ENCODE data around the gene GPC3.

The GPC3 gene

GRCh38 chrX:133586443-133586842, 399.0 kb downstream of the GPC3 start:
- no peak overlapping the region for H3K27ac ChIP-seq
- no peaks in the 10 kb centered on the region; the same call in 1 of the 2 replicates for H4K20me1 ChIP-seq
- peaks cover 98% of the 10 kb centered on the region for H3K27me3 ChIP-seq
- TF ChIP-seq Cebpa-rat (IDR thresholded peaks at IDR 0.05), result no peak
- H3K9ac ChIP-seq, result no peak overlapping the region
- no peaks in the 10 kb centered on the region for H3K36me3 ChIP-seq
- no peaks in the 10 kb centered on the region for H3K4me1 ChIP-seq
- no peak overlapping the region for H3K4me3 ChIP-seq
- H3K4me2 ChIP-seq, result no peak overlapping the region
- no peaks in the 10 kb centered on the region for H3K9me3 ChIP-seq

DNA sequence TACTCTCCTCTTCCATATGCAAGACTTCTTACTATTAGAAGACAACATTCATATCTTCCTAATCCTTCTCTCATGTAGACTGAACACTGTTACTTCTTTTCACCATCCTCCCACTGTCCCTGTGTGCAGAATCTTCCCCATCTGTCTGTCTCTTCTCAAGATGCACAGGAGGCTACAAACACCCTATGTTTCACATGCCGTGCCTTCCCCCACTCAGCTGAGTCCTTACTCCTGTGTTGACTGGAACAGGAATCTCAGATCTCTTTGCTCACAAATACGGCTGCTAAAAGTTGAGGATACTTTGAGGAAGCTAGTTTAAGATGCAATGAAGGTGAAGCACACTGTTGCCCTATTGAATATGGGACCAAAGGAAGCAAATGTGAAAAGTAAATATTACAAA, 401.6 kb downstream of the GPC3 start:
- no peak overlapping the region for H3K4me3 ChIP-seq
- no peak for TF ChIP-seq Cebpa-rat (IDR thresholded peaks at IDR 0.05)
- no peak overlapping the region for H3K9ac ChIP-seq
- H3K27me3 ChIP-seq, result peaks cover 96% of the 10 kb centered on the region
- no peaks in the 10 kb centered on the region for H3K36me3 ChIP-seq
- no peaks in the 10 kb centered on the region for H4K20me1 ChIP-seq
- H3K27ac ChIP-seq, result no peak overlapping the region
- no peaks in the 10 kb centered on the region for H3K9me3 ChIP-seq
- no peaks in the 10 kb centered on the region for H3K4me1 ChIP-seq
- H3K4me2 ChIP-seq, result no peak overlapping the region

DNA sequence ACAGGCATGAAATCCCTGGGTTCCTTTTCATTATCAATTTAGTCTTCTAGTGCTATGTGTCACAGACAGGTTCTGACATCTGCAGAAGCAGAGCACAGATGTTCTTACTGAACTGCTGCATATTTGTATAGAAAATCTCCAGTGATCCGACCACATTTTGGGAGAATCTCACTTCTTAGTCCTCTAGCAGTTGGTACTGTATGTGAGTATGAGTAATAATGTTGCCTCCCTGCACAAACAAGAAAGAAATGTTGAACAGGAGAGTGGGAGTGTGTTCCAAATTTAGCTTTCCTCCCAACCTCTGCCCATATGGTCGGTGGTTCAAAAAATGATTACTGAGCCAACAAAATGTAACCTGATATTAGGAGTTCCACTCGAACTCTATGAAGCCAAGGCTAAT, 404.8 kb downstream of the GPC3 start:
- H3K4me2 ChIP-seq, result no peak overlapping the region
- TF ChIP-seq Cebpa-rat (IDR thresholded peaks at IDR 0.05), result no peak
- no peak overlapping the region for H3K4me3 ChIP-seq
- H3K4me1 ChIP-seq, result no peaks in the 10 kb centered on the region
- H3K27me3 ChIP-seq, result peaks cover 95% of the 10 kb centered on the region
- H3K36me3 ChIP-seq, result no peaks in the 10 kb centered on the region
- H3K27ac ChIP-seq, result no peak overlapping the region
- H3K9me3 ChIP-seq, result no peaks in the 10 kb centered on the region
- no peaks in the 10 kb centered on the region for H4K20me1 ChIP-seq
- H3K9ac ChIP-seq, result no peak overlapping the region

DNA sequence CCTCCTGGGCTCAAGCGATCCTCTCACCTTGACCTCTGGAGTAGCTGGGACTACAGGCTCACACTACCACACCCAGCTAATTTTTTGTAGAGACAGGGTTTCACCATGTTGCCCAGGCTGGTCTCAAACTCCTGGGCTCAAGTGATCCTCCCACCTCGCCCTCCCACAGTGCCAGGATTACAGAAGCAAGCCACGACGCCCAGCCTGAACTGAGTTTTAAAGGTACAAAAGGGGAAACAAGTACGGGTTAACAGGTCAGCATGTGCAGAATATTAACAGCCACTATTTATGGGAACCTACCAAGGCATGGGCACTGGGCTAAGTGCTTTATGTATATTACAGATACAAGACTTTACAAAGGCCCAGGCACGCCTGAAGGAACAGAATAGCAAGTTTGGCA, 405.8 kb downstream of the GPC3 start:
- Histone ChIP-seq H3K9me3 (no peaks in the 10 kb centered on the region), H4K20me1 (no peaks in the 10 kb centered on the region), H3K4me3 (no peak overlapping the region), H3K4me2 (no peak overlapping the region), H3K27ac (no peak overlapping the region), H3K9ac (no peak overlapping the region), H3K4me1 (no peaks in the 10 kb centered on the region), H3K36me3 (no peaks in the 10 kb centered on the region), H3K27me3 (peaks cover 93% of the 10 kb centered on the region)
- no peak for TF ChIP-seq Cebpa-rat (IDR thresholded peaks at IDR 0.05)

GRCh38 chrX:133576876-133577275, 408.5 kb downstream of the GPC3 start:
- no peaks in the 10 kb centered on the region for H3K4me1 ChIP-seq
- H3K4me3 ChIP-seq, result no peak overlapping the region
- TF ChIP-seq Cebpa-rat (IDR thresholded peaks at IDR 0.05), result no peak
- H3K27ac ChIP-seq, result no peak overlapping the region
- no peak overlapping the region for H3K9ac ChIP-seq
- no peaks in the 10 kb centered on the region for H4K20me1 ChIP-seq
- H3K27me3 ChIP-seq, result peaks cover 72% of the 10 kb centered on the region
- no peaks in the 10 kb centered on the region for H3K36me3 ChIP-seq
- H3K9me3 ChIP-seq, result peaks cover 5% of the 10 kb centered on the region
- no peak overlapping the region for H3K4me2 ChIP-seq

DNA sequence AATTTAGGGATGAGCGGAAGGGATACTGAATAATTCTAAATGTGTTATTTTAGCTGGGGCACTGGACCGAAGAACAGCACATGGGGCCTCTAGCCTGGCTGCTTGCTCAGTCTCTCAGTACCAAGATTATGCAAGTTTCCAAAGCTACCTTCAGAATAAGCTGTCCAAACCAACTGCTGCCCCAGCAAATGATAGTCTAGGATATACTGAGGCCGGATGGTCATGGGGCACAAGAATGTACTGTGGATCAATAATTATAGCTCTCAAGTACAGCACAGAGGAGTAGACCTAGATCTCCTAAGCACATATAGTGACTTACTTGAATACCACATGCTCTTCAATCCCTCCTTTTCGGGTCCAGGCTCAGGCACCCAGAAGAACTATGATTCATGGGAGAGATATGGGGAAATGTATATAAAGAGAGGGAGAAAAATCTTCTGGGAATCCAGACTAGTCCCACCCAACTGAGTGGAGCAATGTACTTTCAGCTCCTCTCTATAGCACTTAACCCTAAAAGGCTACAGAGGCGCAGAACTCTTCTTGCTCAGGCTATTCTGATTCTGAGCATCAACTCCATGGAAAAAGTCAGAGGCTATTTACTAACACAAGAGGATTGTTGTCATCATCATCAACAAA, 409.8 kb downstream of the GPC3 start:
- no peaks in the 10 kb centered on the region for H4K20me1 ChIP-seq
- peaks cover 5% of the 10 kb centered on the region for H3K9me3 ChIP-seq
- H3K27ac ChIP-seq, result no peak overlapping the region
- no peak for TF ChIP-seq Cebpa-rat (IDR thresholded peaks at IDR 0.05)
- H3K9ac ChIP-seq, result no peak overlapping the region
- H3K4me3 ChIP-seq, result no peak overlapping the region
- H3K27me3 ChIP-seq, result peaks cover 68% of the 10 kb centered on the region
- H3K36me3 ChIP-seq, result no peaks in the 10 kb centered on the region
- no peak overlapping the region for H3K4me2 ChIP-seq
- H3K4me1 ChIP-seq, result no peaks in the 10 kb centered on the region

- no peak overlapping the region for H3K4me2 ChIP-seq
- no peaks in the 10 kb centered on the region for H3K36me3 ChIP-seq
- H3K4me3 ChIP-seq, result no peak overlapping the region
- H3K27me3 ChIP-seq, result peaks cover 59% of the 10 kb centered on the region
- no peaks in the 10 kb centered on the region for H4K20me1 ChIP-seq
- no peak overlapping the region for H3K9ac ChIP-seq
- no peak for TF ChIP-seq Cebpa-rat (IDR thresholded peaks at IDR 0.05)
- H3K9me3 ChIP-seq, result peaks cover 5% of the 10 kb centered on the region
- no peaks in the 10 kb centered on the region for H3K4me1 ChIP-seq
- H3K27ac ChIP-seq, result no peak overlapping the region
Observed at GRCh38 chrX:133574716-133575115, 410.7 kb downstream of the GPC3 start.

DNA sequence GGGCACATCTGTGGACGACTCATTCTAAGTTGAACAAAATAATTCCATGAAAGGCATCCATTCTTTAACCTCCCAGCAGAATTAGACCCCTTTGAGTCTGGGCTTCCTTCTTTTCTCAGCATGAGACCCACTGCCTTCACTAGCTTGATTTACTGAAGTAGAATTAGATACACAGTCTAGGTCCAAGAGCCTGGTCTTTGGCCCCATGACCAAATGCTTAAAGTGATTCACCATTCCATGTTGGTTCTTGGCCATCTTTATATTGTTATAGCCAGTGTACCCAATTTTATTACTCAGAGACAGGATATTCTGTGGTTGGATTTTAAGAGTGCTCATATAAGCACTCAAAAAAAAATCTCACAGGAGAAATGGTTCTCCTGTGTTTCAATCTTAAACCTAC, 414.8 kb downstream of the GPC3 start:
- TF ChIP-seq Cebpa-rat (IDR thresholded peaks at IDR 0.05), result no peak
- Histone ChIP-seq H4K20me1 (no peaks in the 10 kb centered on the region), H3K27me3 (peaks cover 55% of the 10 kb centered on the region), H3K9me3 (peaks cover 5% of the 10 kb centered on the region), H3K4me2 (no peak overlapping the region), H3K27ac (no peak overlapping the region), H3K4me3 (no peak overlapping the region), H3K36me3 (no peaks in the 10 kb centered on the region), H3K4me1 (no peaks in the 10 kb centered on the region), H3K9ac (no peak overlapping the region)

DNA sequence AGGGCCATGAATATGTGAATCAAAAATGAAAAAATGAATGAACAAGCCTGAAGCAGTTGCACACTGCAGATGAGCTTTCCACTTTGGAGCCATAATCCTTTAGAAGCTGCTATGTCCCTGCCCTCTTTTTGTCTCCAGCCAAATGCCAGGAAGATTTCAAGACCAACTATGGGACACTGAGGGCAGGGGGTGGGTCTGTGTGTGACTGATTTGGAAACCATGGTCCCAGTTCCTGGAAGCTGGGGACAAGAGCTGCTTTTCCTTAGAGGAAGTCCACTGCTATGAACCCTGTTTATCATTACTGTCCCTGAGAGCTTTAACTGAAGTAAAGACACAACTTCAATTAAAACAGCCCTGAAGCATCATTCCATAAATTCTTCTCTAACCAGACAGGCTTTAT, 416.2 kb downstream of the GPC3 start:
- Histone ChIP-seq H3K36me3 (no peaks in the 10 kb centered on the region), H3K9ac (no peak overlapping the region), H3K4me3 (no peak overlapping the region), H3K4me2 (no peak overlapping the region), H3K9me3 (peaks cover 5% of the 10 kb centered on the region), H3K27me3 (peaks cover 59% of the 10 kb centered on the region), H3K27ac (no peak overlapping the region), H3K4me1 (no peaks in the 10 kb centered on the region), H4K20me1 (peaks cover under 1% of the 10 kb centered on the region; the same call in 1 of the 2 replicates)
- TF ChIP-seq Cebpa-rat (IDR thresholded peaks at IDR 0.05), result no peak

DNA sequence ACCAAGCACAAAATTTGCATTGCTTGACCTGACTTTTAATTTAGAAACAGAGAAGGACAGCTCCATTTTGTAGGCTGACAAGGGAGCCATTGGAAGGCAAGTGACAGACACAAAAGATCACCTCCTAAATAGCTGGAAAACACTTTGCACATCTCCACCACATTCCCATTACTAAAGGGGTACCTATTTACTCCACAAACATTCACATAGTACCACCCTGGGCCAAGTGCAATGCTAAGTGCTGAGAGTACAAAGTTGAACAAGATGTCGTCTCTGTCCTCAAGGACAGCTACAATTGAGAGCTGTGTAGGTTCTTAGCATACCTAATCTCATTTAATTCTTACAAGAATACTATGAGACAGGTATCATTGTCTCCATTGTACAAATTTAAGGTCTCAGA, 417.3 kb downstream of the GPC3 start:
- H3K9ac ChIP-seq, result no peak overlapping the region

DNA sequence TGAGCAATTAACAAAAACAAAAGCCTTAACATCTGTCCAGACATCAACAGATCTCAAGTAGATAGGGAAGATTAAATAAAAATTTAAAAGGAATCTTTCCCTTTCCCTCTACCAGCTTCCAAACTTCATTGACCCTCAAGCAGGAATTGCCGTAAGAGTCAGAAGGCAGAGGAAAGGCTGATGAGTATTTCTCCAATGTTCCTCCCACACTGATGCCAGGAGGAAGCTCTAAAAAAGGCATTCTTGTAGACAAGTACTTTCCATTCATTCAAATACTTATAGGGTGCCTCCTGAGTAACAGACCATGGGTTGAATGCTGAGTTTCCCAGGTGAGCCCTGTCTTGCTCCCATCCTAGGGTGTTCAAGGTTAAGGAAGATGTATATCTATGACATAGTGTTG, 418.5 kb downstream of the GPC3 start:
- Histone ChIP-seq H3K27ac (no peak overlapping the region), H3K27me3 (peaks cover 78% of the 10 kb centered on the region), H4K20me1 (peaks cover 8% of the 10 kb centered on the region; the same call in 1 of the 2 replicates), H3K9ac (no peak overlapping the region), H3K4me3 (no peak overlapping the region), H3K4me1 (no peaks in the 10 kb centered on the region), H3K4me2 (no peak overlapping the region), H3K9me3 (no peaks in the 10 kb centered on the region), H3K36me3 (no peaks in the 10 kb centered on the region)
- no peak for TF ChIP-seq Cebpa-rat (IDR thresholded peaks at IDR 0.05)

More for the DNA sequence above, 417.3 kb downstream of the GPC3 start:
- no peak overlapping the region for H3K4me3 ChIP-seq
- no peaks in the 10 kb centered on the region for H3K36me3 ChIP-seq
- H4K20me1 ChIP-seq, result peaks cover 8% of the 10 kb centered on the region; the same call in 1 of the 2 replicates
- peaks cover 5% of the 10 kb centered on the region for H3K9me3 ChIP-seq
- H3K27me3 ChIP-seq, result peaks cover 66% of the 10 kb centered on the region
- no peak overlapping the region for H3K27ac ChIP-seq
- no peak overlapping the region for H3K4me2 ChIP-seq
- H3K4me1 ChIP-seq, result no peaks in the 10 kb centered on the region
- TF ChIP-seq Cebpa-rat (IDR thresholded peaks at IDR 0.05), result no peak

Measured in BLaER1 (cell line).